K562 (cell line): ENCODE data around the gene AARSD1. TPM values are rescaled to one million over a fixed set of nuclear protein-coding genes. Genes with fewer than 3 reads are reported as not detected.

ENCODE experiments used
- REST ChIP-seq, 2 experiments: fragments of 450-650 bp; formaldehyde crosslinking in 1 of 2; IDR thresholded peaks; 2 replicates each; pipeline versions ENCODE4 v1.4.0 to v1.6.1; 2014 to 2020; ENCODE audit warnings: mild to moderate bottlenecking in 2 of 2, borderline replicate concordance in 1 of 2, low read depth in 1 of 2
- TAF9B ChIP-seq: fragments of 450-650 bp; IDR thresholded peaks from 2 replicates; pipeline ENCODE4 v1.6.1; 2018; ENCODE audit warnings: mild to moderate bottlenecking; ENCODE audit not compliant: partially characterized antibody
- ZBTB8A ChIP-seq: fragments of 450-650 bp; IDR thresholded peaks from 2 replicates; pipeline ENCODE4 v1.6.1; 2018; ENCODE audit warnings: mild to moderate bottlenecking, moderate library complexity; ENCODE audit not compliant: partially characterized antibody
- ZEB2 ChIP-seq: fragments of 450-650 bp; IDR thresholded peaks from 2 replicates; pipeline ENCODE4 v1.6.1; 2016
- ZNF696 ChIP-seq: fragments of 250-450 bp; sonication (Bioruptor Pico); conservative IDR thresholded peaks from 2 replicates; pipeline ENCODE4 v1.4.0; 2020; ENCODE audit warnings: mild to moderate bottlenecking, moderate library complexity
- ZNF778 ChIP-seq: fragments of 450-650 bp; formaldehyde crosslinking; IDR thresholded peaks from 2 replicates; pipeline ENCODE4 v1.4.0; 2020; ENCODE audit warnings: mild to moderate bottlenecking, moderate library complexity
- polyA plus RNA-seq, 8 experiments: library from polyadenylated mRNA; depleted of rRNA in 4 of 8; stranded (reverse) in 5 of 8; unstranded in 3 of 8; fragments of >200 nt; fragmentation: Nextera tagmentation in 2 of 8; fragmentation: Illumina TruSeq in 1 of 8; extraction: Ambion mirVana in 2 of 8; extraction: Trizol in 1 of 8; gene quantifications; 2 replicates each; pipeline versions ENCODE4 v1.2.1 to v1.2.3, GENCODE V29; 2011 to 2014; ENCODE audit warnings: inconsistent platforms in 1 of 8, missing spikeins in 1 of 8
- total RNA-seq, 7 experiments: library from RNA; depleted of rRNA in 6 of 7; stranded (reverse); fragments of >200 nt in 6 of 7; fragmentation: Illumina TruSeq in 2 of 7; extraction: Trizol in 2 of 7; gene quantifications; 2 replicates each; pipeline versions ENCODE4 v1.2.1 to v1.2.3, GENCODE V29; 2011 to 2021; ENCODE audit warnings: low replicate concordance in 1 of 7

AARSD1 gene
- total and polyA plus RNA-seq, 9 of the 15 experiments (the other 6 are each of a cell fraction or from before 2014, with no cell fraction given): 51.7 to 98.5 (median 68.6) TPM

GRCh38 chr17:42992872-42993271 is 28.6 kb upstream of the AARSD1 start (continued):
- TF ChIP-seq REST (IDR thresholded peaks at IDR 0.05; ENCODE audit: borderline replicate concordance): no peak
- TF ChIP-seq REST (CRISPR knock-in tag; IDR thresholded peaks at IDR 0.05; ENCODE audit: low read depth): no peak
- no peak for TF ChIP-seq ZNF778 (CRISPR knock-in tag)
- TF ChIP-seq TAF9B: no peak
- no peak for TF ChIP-seq ZEB2
- TF ChIP-seq ZBTB8A: no peak
- TF ChIP-seq ZNF696 (CRISPR knock-in tag): no peak
